ENCODE data around the gene DNAJC8. TPM values are rescaled to one million over a fixed set of nuclear protein-coding genes. Genes with fewer than 3 reads are reported as not detected.
A peak's percentile ranks its signal among the peaks of the same experiment; 100 is the strongest.

DNAJC8 gene
- total and polyA plus RNA-seq, 2 of the 8 experiments (the other 6 are each of a cell fraction or from before 2014, with no cell fraction given), result 116 to 134 TPM

DNA sequence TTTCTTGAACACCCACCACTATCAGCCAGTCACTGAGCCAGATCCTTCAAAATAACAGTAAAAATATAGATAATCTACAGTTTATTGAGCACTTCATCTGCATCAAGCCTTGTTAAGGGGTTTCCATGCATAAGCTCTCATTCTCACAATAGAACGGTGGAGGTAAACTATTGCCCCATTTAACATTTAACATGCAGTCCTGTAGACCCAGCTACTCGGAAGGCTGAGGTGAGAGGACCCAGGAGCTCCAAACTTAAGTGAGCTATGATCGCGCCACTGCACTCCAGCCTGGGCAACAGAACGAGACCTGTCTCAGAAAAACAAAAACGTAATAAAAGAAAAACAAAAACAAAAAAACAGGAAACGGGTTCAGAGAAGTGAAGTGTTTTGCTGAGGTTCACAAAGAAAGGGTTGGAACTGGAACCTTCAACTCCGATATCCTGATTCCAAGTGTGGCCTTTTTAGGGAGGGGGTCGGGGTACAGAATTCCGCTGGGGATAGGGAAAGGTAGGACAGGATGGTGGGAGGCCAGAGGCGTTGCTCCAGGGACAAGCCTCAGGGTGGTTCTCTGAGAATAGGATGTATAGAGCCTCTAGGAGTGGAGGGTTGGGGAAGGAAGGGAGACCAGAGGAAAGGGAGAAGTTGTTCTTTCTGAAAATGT lies 14.9 kb upstream of the DNAJC8 start:
- Histone ChIP-seq H2BK5ac (ENCODE audit: low read depth, low read length) (0 out of 2 replicates have a peak overlapping the region, but pooled peaks have one; percentile 57), H3K4me1 (replicated peaks in 1 of 4; ENCODE audit: control insufficient read depth in 3 of 4, insufficient read depth in 4 of 4, low read length in 3 of 4) (peaks cover 6 to 19% (median 10%) of the 10 kb centered on the region in 4 experiments; a peak in 6 of 7 replicates), H3K4ac (replicated peaks; ENCODE audit: insufficient read length, low read depth, low read length) (no peak overlapping the region), H3K23ac (ENCODE audit: insufficient read length) (no peak overlapping the region), H3K14ac (ENCODE audit: insufficient read length) (no peak overlapping the region), H3K79me2 (ENCODE audit: control insufficient read depth in 1 of 2, insufficient read depth in 2 of 2, low read length in 2 of 2) (no peaks in the 10 kb centered on the region), H4K20me1 (replicated peaks in 1 of 2; ENCODE audit: control insufficient read depth in 1 of 2, insufficient read depth in 2 of 2, low read length in 2 of 2) (no peaks in the 10 kb centered on the region), H3K23me2 (ENCODE audit: low read depth, low read length) (no peaks in the 10 kb centered on the region), H4K91ac (replicated peaks; ENCODE audit: insufficient read length, low read length) (no peak overlapping the region), H3K36me3 (ENCODE audit: control insufficient read depth in 2 of 4, insufficient read depth in 4 of 4, low read length in 3 of 4) (no peaks in the 10 kb centered on the region), H2AFZ (ENCODE audit: low read length) (peak overlapping the region; percentile 93), H3K9me3 (ENCODE audit: insufficient read depth in 2 of 2, low read depth in 1 of 2, low read length in 1 of 2) (no peaks in the 10 kb centered on the region), H2BK12ac (ENCODE audit: low read depth, low read length) (peak overlapping the region; percentile 85; the same call in 1 of the 2 replicates), H2BK120ac (replicated peaks; ENCODE audit: low read depth, low read length) (peak overlapping the region; percentile 34), H2BK15ac (ENCODE audit: low read length) (no peak overlapping the region), H3K4me3 (ENCODE audit: extremely low read depth in 1 of 4, insufficient read depth in 2 of 4, low read depth in 3 of 4, low read length in 4 of 4) (peak overlapping the region in 3 of 4 experiments; percentile 17 to 47 (median 32); a peak in 4 of 8 replicates), H3K27me3 (replicated peaks in 1 of 4; ENCODE audit: control insufficient read depth in 3 of 4, extremely low read depth in 1 of 4, insufficient read depth in 3 of 4, low read length in 3 of 4) (no peaks in the 10 kb centered on the region), H3K56ac (replicated peaks; ENCODE audit: insufficient read length, low read depth, low read length) (no peak overlapping the region), H3K9ac (replicated peaks in 1 of 4; ENCODE audit: extremely low read depth in 1 of 4, low read depth in 3 of 4, low read length in 3 of 4) (no peak overlapping the region), H4K5ac (ENCODE audit: insufficient read length, low read depth, low read length) (no peak overlapping the region), H2BK20ac (ENCODE audit: low read length) (peak overlapping the region; percentile 64; the same call in 1 of the 2 replicates), H3K79me1 (ENCODE audit: low read depth, low read length) (no peaks in the 10 kb centered on the region), H2AK5ac (ENCODE audit: low read depth, low read length) (no peak overlapping the region), H3K4me2 (ENCODE audit: insufficient read depth in 1 of 2, low read depth in 2 of 2, low read length in 2 of 2) (peak overlapping the region; percentile 49 to 54), H3K18ac (ENCODE audit: extremely low read depth, low read length) (peak overlapping the region; percentile 24; the same call in 1 of the 2 replicates), H4K8ac (ENCODE audit: extremely low read depth, insufficient read depth, low read length) (0 out of 2 replicates have a peak overlapping the region, but pooled peaks have one; percentile 31), H3K27ac (ENCODE audit: low read depth, low read length) (peak overlapping the region; percentile 18; the same call in 1 of the 2 replicates)
- 82% methylated on average over 11 of the region's 11 CpGs; no CpG with 5 or more reads in 1 of the 2 experiments for WGBS, 2 experiments (ENCODE audit: extremely low coverage in 1 of 2, insufficient coverage in 1 of 2, insufficient read length in 1 of 2, insufficient replicate concordance in 2 of 2, low coverage in 1 of 2, low lambda C conversion rate in 2 of 2, missing lambda C conversion rate in 1 of 2)
- no peak for DNase-seq (ENCODE audit: low read depth in 1 of 2, low spot score in 2 of 2)
- TF ChIP-seq CBX8 (IDR thresholded peaks at IDR 0.05; ENCODE audit: borderline replicate concordance, low read depth, low read length) (no peak), KDM5A (IDR thresholded peaks at IDR 0.05; ENCODE audit: low read length) (no peak), GTF2F1 (IDR thresholded peaks at IDR 0.05; ENCODE audit: borderline replicate concordance, low read depth, low read length) (no peak), POLR2A (IDR thresholded peaks at IDR 0.05; ENCODE audit: control extremely low read depth in 1 of 2, low read depth in 2 of 2, low read length in 2 of 2) (no peak), SP4 (IDR thresholded peaks at IDR 0.05; ENCODE audit: low read length) (no peak), EZH2 (IDR thresholded peaks at IDR 0.05; ENCODE audit: low read depth, low read length, severe bottlenecking) (no peak), BRCA1 (IDR thresholded peaks at IDR 0.05; ENCODE audit: low read depth, low read length) (no peak)
- TF ChIP-seq, protein P1, sequence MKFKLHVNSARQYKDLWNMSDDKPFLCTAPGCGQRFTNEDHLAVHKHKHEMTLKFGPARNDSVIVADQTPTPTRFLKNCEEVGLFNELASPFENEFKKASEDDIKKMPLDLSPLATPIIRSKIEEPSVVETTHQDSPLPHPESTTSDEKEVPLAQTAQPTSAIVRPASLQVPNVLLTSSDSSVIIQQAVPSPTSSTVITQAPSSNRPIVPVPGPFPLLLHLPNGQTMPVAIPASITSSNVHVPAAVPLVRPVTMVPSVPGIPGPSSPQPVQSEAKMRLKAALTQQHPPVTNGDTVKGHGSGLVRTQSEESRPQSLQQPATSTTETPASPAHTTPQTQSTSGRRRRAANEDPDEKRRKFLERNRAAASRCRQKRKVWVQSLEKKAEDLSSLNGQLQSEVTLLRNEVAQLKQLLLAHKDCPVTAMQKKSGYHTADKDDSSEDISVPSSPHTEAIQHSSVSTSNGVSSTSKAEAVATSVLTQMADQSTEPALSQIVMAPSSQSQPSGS (IDR thresholded peaks at IDR 0.05; ENCODE audit: low read length), result no peak
- FAIRE-seq, result no peak
- CTCF ChIA-PET (ENCODE audit: partially characterized antibody), result interaction anchor here (0.7 to 5.0 kb wide), 27 partner anchors 11 to 1133 kb away, joined by 3 to 61 read pairs (median 6); partner anchors contain the start of genes ATP5IF1, MED18 and SESN2
- POLR2A ChIA-PET (ENCODE audit: partially characterized antibody), result interaction anchor here (0.9 to 12.3 kb wide), 16 partner anchors 12 to 334 kb away, joined by 3 to 296 read pairs (median 8); partner anchors contain the start of genes ATP5IF1, EYA3, MED18 and PHACTR4
